Inferior parietal cortex (tissue), 1 donor: Measurements from ENCODE around the gene PISD.
"Not testable (repeated sequence)": the region's sequence is repeated elsewhere in the genome, so short reads cannot be mapped to it uniquely, and the experiment has no call there.

Source experiments
- DNase-seq: peaks from one replicate; pipeline ENCODE4 v3.0.0-alpha.2; 2016; ENCODE audit errors: extremely low spot score

The PISD gene

GRCh38 chr22:31661851-31662667 is at the start of gene PISD:
Gene PISD (minus strand): TSS chr22:31662215. CDS start chr22:31662208, 7 bp downstream.
- DNase-seq = peak; percentile 97

- not testable (repeated sequence) for DNase-seq
These were observed 49.2 kb upstream of the PISD start for GRCh38 chr22:31711226-31711625.

- DNase-seq = no peak
These were observed 45.5 kb upstream of the PISD start for GRCh38 chr22:31707519-31707918.

- no peak for DNase-seq
These were observed 33.4 kb upstream of the PISD start for GRCh38 chr22:31695423-31695822.

GRCh38 chr22:31694046-31694445 is 32.0 kb upstream of the PISD start:
- not testable (repeated sequence) for DNase-seq

GRCh38 chr22:31692186-31692886 is 30.3 kb upstream of the PISD start:
- DNase-seq = no peak

GRCh38 chr22:31691408-31691807 is 29.4 kb upstream of the PISD start:
- no peak for DNase-seq

- DNase-seq = no peak
These were observed 21.4 kb upstream of the PISD start for GRCh38 chr22:31683181-31684105.

- no peak for DNase-seq
These were observed 20.7 kb upstream of the PISD start for GRCh38 chr22:31682751-31683150.

- no peak for DNase-seq
These were observed 19.6 kb upstream of the PISD start for GRCh38 chr22:31681349-31682345.

GRCh38 chr22:31680861-31681341 is 18.9 kb upstream of the PISD start:
- DNase-seq = no peak

- DNase-seq = no peak
These were observed 16.7 kb upstream of the PISD start for GRCh38 chr22:31678748-31679147.

GRCh38 chr22:31676700-31677099 is 14.7 kb upstream of the PISD start:
- peak; percentile 75 for DNase-seq

- DNase-seq = peak; percentile 42
These were observed 12.2 kb upstream of the PISD start for GRCh38 chr22:31674219-31674618.

GRCh38 chr22:31668849-31669248 is 6.8 kb upstream of the PISD start:
- DNase-seq = not testable (repeated sequence)

GRCh38 chr22:31662668-31663037 is 638 bp upstream of the PISD start:
- no peak for DNase-seq

- DNase-seq = not testable (repeated sequence)
These were observed 1.1 kb downstream of the PISD start for GRCh38 chr22:31660860-31661341.

- DNase-seq = no peak
These were observed 2.8 kb downstream of the PISD start for GRCh38 chr22:31659246-31659645.

- DNase-seq = no peak
These were observed 7.6 kb downstream of the PISD start for GRCh38 chr22:31654408-31654807.

- no peak for DNase-seq
These were observed 8.1 kb downstream of the PISD start for GRCh38 chr22:31653944-31654343.
